Measurements from ENCODE around the gene PCDHA4.
A peak's percentile ranks its signal among the peaks of the same experiment; 100 is the strongest.
"Not testable (repeated sequence)": the region's sequence is repeated elsewhere in the genome, so short reads cannot be mapped to it uniquely, and the experiment has no call there.

PCDHA4 gene

DNA sequence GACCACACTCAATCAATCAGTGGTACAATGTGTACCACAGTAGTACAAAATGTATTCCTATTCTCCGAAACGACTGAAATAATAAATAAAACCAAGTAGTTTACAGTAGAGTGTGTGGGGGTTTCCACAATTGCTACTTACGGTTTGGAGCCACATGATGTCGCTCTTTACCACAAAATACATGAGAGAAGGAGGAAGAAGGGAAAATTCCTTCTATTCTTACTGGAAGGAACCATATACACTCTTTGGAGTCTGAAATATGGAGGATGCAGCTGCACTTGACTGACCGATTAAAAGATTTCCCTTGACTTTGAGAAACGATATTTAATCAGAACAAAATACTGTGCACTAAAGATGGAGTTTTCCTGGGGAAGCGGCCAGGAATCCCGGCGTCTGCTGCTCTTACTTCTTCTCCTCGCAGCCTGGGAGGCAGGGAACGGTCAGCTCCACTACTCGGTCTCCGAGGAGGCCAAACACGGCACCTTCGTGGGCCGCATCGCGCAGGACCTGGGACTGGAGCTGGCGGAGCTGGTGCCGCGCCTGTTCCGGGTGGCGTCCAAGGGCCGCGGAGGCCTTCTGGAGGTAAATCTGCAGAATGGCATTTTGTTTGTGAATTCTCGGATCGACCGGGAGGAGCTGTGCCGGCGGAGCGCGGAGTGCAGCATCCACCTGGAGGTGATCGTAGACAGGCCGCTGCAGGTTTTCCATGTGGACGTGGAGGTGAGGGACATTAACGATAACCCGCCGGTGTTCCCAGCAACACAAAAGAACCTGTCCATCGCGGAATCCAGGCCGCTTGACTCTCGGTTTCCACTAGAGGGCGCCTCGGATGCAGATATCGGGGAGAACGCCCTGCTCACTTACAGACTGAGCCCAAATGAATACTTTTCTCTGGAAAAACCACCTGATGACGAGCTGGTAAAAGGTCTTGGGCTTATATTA, at the start of gene PCDHA4:
Gene PCDHA4 (plus strand): TSS at position 235 of the 942 bp plus-strand sequence.
- peak; percentile 2 for DNase-seq (ENCODE audit: low read depth)

DNA sequence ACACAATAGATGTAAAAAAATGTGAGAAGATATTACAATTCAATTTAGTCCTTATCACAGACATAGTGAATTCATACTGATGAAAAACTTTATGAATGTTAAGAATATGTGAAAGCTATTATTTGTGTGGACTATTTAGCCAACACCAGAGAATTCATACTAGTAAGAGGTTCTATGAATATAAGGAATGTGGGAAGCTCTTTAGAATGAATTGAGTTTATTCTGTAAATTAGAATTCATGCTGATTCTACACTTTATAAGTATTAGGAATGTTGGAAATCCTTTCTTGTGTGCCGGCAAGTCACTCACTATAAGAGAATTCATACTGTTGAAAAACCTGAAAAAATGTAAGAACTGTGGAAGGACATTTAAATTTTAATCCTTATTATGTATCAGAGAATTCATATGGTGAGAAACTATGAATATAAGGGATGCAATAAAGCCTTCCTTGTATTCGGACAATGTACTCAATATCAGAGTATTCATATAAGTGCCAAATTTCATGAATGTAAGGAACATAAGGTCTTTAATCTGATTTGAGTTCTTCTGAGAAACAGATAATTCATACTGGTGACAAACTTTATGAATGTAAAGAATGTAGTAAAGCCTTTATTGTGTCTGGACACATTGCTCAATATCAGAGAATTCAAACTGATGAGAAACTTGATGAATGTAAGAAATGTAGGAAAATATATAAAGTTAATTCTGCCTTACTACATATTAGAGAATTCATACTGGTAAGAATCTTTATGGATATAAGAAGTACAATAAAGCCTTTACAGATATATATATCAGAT, 42.5 kb upstream of the PCDHA4 start:
- DNase-seq (ENCODE audit: low read depth), result no peak

DNA sequence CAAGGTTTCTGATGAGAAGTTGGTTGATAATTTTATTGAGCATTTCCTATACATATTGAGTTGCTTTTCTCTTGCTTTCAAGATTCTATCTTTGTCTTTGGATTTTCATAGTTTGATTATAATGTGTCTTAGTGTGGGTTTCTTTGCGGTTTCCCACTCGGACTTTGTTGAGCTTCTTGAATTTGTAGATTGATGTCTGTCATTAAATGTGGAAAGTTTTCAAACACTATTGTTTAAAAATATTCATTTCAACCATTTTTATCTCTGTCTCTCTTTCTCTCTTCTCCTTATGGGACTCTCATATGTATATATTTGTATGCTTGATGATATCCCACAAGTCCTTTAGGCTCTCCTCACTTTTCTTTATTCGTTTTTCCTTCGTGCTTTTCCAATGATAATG, 39.4 kb upstream of the PCDHA4 start:
- no peak for DNase-seq (ENCODE audit: low read depth)

DNA sequence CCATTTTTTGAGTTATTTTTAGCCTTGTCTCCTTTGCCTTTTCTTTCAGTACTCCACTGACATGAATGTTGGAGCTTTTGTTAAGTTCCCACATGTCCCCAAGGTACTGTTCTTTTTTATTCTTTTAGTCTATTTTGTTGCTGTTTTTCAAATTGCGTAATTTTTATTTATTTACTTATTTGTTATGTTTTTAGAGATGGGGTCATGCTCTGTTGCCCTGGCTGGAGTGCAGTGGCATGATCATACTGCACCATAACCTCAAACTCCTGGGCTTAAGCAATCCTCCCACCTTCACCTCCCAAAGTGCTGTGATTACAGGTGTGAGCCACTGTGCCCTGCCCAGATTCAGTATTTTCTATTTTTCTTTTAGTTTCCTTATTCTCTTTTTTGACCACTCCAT, 26.4 kb upstream of the PCDHA4 start:
- DNase-seq (ENCODE audit: low read depth), result no peak

DNA sequence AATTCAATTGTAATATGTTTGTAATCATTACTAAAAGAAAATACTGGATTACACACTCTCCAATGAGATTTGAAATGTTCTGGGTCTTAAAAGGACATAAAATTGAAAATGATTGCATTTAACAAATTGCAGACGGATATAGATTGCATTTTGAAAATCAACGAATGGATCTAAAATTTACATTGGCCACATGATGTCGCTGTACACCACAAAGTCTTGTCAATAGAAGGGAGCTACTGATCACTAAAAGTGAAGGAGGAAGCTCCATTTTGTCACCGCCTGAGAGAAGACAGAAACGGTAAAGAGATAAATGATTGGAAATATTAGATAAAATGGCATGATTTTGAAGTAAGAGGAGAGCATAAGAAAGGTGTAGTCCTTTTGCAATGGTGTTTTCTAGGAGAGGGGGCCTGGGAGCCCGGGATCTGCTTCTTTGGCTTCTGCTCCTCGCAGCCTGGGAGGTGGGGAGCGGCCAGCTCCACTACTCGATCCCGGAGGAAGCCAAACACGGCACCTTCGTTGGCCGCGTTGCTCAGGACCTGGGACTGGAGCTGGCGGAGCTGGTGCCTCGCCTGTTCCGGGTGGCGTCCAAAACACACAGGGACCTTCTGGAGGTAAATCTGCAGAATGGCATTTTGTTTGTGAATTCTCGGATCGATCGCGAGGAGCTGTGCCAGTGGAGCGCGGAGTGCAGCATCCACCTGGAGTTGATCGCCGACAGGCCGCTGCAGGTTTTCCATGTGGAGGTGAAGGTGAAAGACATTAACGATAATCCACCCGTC, 20.8 kb upstream of the PCDHA4 start, which contains the start of gene PCDHA1:
Gene PCDHA1 (plus strand): TSS at position 236 of the 782 bp plus-strand sequence.
- no peak for DNase-seq (ENCODE audit: low read depth)

DNA sequence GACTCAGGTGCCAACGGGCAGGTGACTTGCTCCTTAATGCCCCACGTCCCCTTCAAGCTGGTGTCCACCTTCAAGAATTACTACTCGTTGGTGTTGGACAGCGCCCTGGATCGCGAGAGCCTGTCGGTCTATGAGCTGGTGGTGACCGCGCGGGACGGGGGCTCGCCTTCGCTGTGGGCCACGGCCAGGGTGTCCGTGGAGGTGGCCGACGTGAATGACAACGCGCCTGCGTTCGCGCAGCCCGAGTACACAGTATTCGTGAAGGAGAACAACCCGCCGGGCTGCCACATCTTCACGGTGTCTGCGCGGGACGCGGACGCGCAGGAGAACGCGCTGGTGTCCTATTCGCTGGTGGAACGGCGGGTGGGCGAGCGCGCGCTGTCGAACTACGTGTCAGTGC, 19.4 kb upstream of the PCDHA4 start:
- not testable (repeated sequence) for DNase-seq (ENCODE audit: low read depth)

DNA sequence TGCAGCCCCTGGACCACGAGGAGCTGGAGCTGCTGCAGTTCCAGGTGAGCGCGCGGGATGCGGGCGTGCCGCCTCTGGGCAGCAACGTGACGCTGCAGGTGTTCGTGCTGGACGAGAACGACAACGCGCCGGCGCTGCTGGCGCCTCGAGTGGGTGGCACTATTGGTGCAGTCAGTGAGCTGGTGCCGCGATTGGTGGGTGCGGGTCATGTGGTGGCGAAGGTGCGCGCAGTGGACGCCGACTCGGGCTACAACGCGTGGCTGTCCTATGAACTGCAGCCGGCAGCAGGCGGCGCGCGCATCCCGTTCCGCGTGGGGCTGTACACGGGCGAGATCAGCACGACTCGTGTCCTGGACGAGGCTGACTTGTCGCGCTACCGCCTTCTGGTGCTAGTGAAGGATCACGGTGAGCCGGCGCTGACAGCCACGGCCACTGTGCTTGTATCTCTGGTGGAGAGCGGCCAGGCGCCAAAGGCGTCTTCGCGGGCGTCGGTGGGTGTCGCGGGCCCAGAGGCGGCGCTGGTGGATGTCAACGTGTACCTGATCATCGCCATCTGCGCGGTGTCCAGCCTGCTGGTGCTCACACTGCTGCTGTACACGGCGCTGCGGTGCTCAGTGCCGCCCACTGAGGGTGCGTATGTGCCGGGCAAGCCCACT, 18.9 kb upstream of the PCDHA4 start:
- DNase-seq (ENCODE audit: low read depth), result not testable (repeated sequence)

DNA sequence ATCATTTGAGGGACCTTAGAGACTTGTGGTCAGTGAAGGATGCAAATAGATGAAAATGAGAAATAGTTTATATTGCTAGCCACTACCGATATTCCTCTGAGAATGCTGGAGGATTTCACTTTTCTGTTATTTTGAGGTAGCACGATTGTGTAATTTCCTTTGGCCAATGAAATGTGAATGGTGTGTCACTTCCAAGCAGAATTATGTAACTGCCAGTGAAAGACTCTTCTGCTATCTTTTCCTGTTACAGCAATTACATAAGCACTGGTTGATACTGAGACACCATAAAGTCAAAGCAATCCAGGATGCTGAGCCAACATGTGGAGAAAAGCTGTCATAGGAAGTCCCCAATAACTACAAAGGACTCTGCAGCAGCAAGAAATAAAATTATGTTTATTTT, 15.8 kb upstream of the PCDHA4 start:
- DNase-seq (ENCODE audit: low read depth), result no peak

DNA sequence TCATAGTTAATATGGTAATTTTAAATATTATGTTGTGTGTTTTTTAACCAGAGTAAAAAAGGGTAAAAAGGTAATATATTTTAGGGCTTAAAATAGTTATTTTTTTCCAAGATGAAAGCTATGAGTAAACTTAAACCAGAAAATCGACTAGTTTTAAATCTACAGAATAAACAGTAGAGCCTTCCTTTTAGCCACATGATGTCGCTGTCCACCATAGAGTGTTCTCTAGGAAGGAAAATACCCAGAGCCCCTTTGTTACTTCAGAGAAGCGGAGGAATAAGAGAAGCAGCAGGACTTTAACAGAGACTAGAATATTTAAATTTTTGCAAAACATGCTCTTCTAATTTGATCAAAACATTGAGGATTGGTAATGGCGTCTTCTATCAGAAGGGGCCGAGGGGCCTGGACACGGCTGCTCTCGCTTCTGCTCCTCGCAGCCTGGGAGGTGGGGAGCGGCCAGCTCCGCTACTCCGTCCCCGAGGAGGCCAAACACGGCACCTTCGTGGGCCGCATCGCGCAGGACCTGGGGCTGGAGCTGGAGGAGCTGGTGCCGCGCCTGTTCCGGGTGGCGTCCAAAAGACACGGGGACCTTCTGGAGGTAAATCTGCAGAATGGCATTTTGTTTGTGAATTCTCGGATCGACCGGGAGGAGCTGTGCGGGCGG, 12.1 kb upstream of the PCDHA4 start, which contains the start of gene PCDHA2:
Gene PCDHA2 (plus strand): TSS at position 258 of the 664 bp plus-strand sequence.
- DNase-seq (ENCODE audit: low read depth), result no peak

DNA sequence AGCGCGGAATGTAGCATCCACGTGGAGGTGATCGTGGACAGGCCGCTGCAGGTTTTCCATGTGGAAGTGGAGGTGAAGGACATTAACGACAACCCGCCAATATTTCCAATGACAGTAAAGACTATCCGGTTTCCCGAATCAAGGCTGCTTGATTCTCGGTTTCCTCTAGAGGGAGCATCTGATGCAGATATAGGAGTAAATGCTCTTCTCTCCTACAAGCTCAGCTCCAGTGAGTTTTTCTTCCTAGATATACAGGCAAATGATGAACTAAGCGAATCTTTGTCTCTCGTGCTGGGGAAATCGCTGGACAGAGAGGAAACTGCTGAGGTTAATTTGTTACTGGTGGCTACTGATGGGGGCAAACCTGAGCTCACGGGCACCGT, 11.6 kb upstream of the PCDHA4 start:
- no peak for DNase-seq (ENCODE audit: low read depth)

DNA sequence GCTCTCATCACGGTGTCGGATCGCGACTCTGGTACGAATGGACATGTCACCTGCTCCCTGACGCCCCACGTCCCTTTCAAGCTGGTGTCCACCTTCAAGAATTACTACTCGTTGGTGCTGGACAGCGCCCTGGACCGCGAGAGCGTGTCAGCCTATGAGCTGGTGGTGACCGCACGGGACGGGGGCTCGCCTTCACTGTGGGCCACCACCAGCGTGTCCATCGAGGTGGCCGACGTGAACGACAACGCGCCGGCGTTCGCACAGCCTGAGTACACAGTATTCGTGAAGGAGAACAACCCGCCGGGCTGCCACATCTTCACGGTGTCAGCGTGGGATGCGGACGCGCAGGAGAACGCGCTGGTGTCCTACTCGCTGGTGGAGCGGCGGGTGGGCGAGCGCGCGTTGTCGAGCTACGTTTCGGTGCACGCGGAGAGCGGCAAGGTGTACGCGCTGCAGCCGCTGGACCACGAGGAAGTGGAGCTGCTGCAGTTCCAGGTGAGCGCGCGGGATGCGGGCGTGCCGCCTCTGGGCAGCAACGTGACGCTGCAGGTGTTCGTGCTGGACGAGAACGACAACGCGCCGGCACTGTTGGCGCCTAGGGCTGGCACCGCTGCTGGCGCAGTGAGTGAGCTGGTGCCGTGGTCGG, 10.7 kb upstream of the PCDHA4 start:
- DNase-seq (ENCODE audit: low read depth), result not testable (repeated sequence)

DNA sequence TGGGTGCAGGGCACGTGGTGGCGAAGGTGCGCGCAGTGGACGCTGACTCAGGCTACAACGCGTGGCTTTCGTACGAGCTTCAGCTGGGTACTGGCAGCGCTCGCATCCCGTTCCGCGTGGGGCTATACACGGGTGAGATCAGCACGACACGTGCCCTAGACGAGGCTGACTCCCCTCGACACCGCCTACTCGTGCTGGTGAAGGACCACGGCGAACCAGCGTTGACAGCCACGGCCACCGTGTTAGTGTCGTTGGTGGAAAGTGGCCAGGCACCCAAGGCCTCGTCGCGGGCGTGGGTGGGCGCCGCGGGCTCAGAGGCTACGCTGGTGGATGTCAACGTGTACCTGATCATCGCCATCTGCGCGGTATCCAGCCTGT, 10.2 kb upstream of the PCDHA4 start:
- DNase-seq (ENCODE audit: low read depth), result no peak

DNA sequence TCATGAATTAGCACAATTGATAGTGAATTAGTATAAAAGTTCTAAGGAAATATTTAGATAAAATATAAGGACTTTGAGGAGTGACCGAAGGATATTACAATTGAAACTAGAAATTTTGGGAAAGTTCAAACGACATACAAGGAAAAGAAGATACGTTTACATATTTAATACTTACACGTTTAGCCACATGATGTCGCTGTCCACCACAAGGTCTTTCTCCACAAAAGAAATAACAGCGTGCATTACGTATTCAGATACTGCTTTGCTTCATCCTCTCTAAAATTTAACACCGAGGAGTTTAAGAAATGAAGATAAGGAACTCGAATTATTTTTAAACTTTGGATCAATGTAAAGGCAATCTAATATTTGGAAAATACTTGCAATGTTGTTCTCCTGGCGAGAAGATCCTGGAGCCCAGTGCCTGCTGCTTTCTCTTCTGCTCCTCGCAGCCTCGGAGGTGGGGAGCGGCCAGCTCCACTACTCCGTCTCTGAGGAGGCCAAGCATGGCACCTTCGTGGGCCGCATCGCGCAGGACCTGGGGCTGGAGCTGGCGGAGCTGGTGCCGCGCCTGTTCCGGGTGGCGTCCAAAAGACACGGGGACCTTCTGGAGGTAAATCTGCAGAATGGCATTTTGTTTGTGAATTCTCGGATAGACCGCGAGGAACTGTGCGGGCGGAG, 5.9 kb upstream of the PCDHA4 start, which contains the start of gene PCDHA3:
Gene PCDHA3 (plus strand): TSS at position 242 of the 678 bp plus-strand sequence.
- peak; percentile 7 for DNase-seq (ENCODE audit: low read depth)

DNA sequence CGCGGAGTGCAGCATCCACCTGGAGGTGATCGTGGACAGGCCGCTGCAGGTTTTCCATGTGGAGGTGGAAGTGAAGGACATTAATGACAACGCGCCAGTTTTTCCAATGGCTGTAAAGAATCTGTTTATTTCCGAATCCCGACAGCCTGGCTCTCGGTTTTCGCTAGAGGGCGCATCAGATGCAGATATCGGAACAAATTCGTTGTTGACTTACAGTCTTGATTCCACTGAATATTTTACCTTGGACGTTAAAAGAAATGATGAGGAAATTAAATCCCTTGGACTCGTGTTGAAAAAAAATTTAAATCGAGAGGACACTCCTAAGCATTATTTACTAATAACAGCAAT, 5.4 kb upstream of the PCDHA4 start:
- DNase-seq (ENCODE audit: low read depth), result no peak

DNA sequence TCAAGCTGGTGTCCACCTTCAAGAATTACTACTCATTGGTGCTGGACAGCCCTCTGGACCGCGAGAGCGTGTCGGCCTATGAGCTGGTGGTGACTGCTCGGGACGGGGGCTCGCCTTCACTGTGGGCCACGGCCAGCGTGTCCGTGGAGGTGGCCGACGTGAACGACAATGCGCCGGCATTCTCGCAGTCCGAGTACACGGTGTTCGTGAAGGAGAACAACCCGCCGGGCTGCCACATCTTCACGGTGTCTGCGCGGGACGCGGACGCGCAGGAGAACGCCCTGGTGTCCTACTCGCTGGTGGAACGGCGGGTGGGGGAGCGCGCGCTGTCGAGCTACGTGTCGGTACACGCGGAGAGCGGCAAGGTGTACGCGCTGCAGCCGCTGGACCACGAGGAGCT, 4.5 kb upstream of the PCDHA4 start:
- not testable (repeated sequence) for DNase-seq (ENCODE audit: low read depth)

DNA sequence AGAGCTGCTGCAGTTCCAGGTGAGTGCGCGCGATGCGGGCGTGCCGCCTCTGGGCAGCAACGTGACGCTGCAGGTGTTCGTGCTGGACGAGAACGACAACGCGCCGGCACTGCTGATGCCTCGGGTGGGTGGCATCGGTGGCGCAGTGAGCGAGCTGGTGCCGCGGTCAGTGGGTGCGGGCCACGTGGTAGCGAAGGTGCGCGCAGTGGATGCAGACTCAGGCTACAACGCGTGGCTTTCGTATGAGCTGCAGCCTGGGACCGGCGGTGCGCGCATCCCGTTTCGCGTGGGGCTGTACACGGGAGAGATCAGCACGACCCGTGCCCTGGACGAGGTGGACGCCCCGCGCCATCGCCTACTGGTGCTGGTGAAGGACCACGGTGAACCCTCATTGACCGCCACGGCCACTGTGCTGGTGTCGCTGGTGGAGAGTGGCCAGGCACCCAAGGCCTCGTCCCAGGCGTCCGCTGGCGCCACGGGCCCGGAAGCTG, 4.0 kb upstream of the PCDHA4 start:
- no peak for DNase-seq (ENCODE audit: low read depth)

DNA sequence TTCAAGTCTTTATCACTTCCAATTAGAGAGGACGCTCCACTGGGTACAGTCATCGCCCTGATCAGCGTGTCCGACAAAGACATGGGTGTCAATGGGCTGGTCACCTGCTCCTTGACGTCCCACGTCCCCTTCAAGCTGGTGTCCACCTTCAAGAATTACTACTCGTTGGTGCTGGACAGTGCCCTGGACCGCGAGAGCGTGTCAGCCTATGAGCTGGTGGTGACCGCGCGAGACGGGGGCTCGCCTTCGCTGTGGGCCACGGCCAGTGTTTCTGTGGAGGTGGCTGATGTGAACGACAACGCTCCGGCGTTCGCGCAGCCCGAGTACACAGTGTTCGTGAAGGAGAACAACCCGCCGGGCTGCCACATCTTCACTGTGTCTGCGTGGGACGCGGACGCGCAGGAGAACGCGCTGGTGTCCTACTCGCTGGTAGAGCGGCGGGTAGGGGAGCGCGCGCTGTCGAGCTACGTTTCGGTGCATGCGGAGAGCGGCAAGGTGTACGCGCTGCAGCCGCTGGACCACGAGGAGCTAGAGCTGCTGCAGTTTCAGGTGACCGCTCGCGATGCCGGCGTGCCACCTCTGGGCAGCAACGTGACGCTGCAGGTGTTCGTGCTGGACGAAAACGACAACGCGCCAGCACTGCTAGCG, 1.5 kb downstream of the PCDHA4 start:
- not testable (repeated sequence) for DNase-seq (ENCODE audit: low read depth)

DNA sequence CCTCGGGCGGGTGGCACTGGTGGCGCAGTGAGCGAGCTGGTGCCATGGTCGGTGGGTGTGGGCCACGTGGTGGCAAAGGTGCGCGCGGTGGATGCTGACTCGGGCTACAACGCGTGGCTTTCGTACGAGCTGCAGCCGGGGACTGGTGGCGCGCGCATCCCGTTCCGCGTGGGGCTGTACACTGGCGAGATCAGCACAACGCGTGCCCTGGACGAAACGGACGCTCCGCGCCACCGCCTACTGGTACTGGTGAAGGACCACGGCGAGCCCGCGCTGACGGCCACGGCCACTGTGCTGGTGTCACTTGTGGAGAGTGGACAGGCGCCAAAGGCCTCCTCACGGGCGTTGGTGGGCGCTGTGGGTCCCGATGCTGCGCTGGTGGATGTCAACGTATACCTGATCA, 2.0 kb downstream of the PCDHA4 start:
- no peak for DNase-seq (ENCODE audit: low read depth)

All from amniotic epithelial cell (primary cell).